PC-9 (cell line): ENCODE results near the gene MYCN. TPM values are rescaled to one million over a fixed set of nuclear protein-coding genes. Genes with fewer than 3 reads are reported as not detected.

Source experiments
- BruUV-seq: library from RNA; stranded (reverse); fragments of 400-500 nt; replicated peaks from 2 replicates; lab custom pipeline; 2021; lab: Mats Ljungman, UMichigan
- CTCF ChIA-PET: fragments of 300-600 bp; sonication (Branson Sonifier 250); formaldehyde crosslinking; loops from one replicate; lab custom pipeline; 2022; ENCODE audit warnings: antibody characterized with exemption; lab: Charles Lee
- POLR2A ChIA-PET: fragments of 300-600 bp; sonication (Branson Sonifier 250); formaldehyde crosslinking; loops from one replicate; lab custom pipeline; 2022; ENCODE audit warnings: antibody characterized with exemption; ENCODE audit not compliant: unreplicated experiment; lab: Charles Lee
- DNase-seq, 2 experiments: peaks; one replicate each; pipeline versions ENCODE4 v3.0.0 to v3.0.0-alpha.2; 2015 to 2022; ENCODE audit warnings: mixed read lengths in 1 of 2
- H2AFZ ChIP-seq: fragments of 200-600 bp; sonication (generic); 2 replicates; pipeline ENCODE4 v1.8.1; 2017; ENCODE audit warnings: antibody characterized with exemption
- H3F3A ChIP-seq: fragments of 200-600 bp; sonication (generic); 2 replicates; pipeline ENCODE4 v1.8.1; 2017; ENCODE audit warnings: antibody characterized with exemption, mild to moderate bottlenecking, low read depth; ENCODE audit not compliant: insufficient read depth
- H3K27ac ChIP-seq: fragments of 200-600 bp; sonication (generic); 2 replicates; pipeline ENCODE4 v1.6.1; 2016; ENCODE audit warnings: mixed run types
- H3K27me3 ChIP-seq: fragments of 200-600 bp; sonication (generic); 2 replicates; pipeline ENCODE4 v1.6.1; 2016; ENCODE audit warnings: low read depth, mixed run types; ENCODE audit not compliant: insufficient read depth
- H3K36me3 ChIP-seq: fragments of 200-600 bp; sonication (generic); 2 replicates; pipeline ENCODE4 v1.6.1; 2016; ENCODE audit warnings: low read depth, mixed run types
- H3K4me1 ChIP-seq: fragments of 200-600 bp; sonication (generic); replicated peaks from 2 replicates; pipeline ENCODE4 v1.6.1; 2016; ENCODE audit warnings: mixed run types; ENCODE audit not compliant: insufficient read depth
- H3K4me2 ChIP-seq: fragments of 200-600 bp; sonication (generic); 2 replicates; pipeline ENCODE4 v1.6.1; 2017; ENCODE audit warnings: mixed run types
- H3K4me3 ChIP-seq: fragments of 200-600 bp; sonication (generic); 2 replicates; pipeline ENCODE4 v1.6.1; 2016; ENCODE audit warnings: mixed run types
- H3K79me2 ChIP-seq: fragments of 200-600 bp; sonication (generic); 2 replicates; pipeline ENCODE4 v1.6.1; 2017; ENCODE audit warnings: low read depth, mixed run types
- H3K9me2 ChIP-seq: fragments of 200-600 bp; sonication (generic); 2 replicates; pipeline ENCODE4 v1.8.1; 2017; ENCODE audit warnings: mild to moderate bottlenecking; ENCODE audit not compliant: insufficient read depth
- H3K9me3 ChIP-seq: fragments of 200-600 bp; sonication (generic); 2 replicates; pipeline ENCODE4 v1.8.1; 2016; ENCODE audit warnings: low read depth; ENCODE audit not compliant: insufficient read depth
- H4K20me1 ChIP-seq: fragments of 200-600 bp; sonication (generic); 2 replicates; pipeline ENCODE4 v1.8.1; 2017; ENCODE audit not compliant: insufficient read depth
- EZH2 ChIP-seq: fragments of 200-600 bp; sonication (generic); IDR thresholded peaks from 2 replicates; pipeline ENCODE4 v1.8.0; 2017; ENCODE audit warnings: antibody characterized with exemption, low read depth
- intact Hi-C: fragments of 100-400 bp; cut with micrococcal nuclease; formaldehyde crosslinking; loops from one replicate; pipeline ENCODE4 v1.10.0; 2022; ENCODE audit not compliant: unreplicated experiment
- total RNA-seq: library from RNA; stranded (reverse); gene quantifications from 2 replicates; pipeline ENCODE4 v1.2.3, GENCODE V29; 2021
- TF ChIP-seq, protein P1 (sequence below): fragments of 200-600 bp; sonication (generic); conservative IDR thresholded peaks from 2 replicates; pipeline ENCODE4 v1.6.1; 2017; ENCODE audit warnings: mixed run types, antibody characterized with exemption, mild to moderate bottlenecking, moderate library complexity

MYCN gene
- total RNA-seq, 1 experiment from 2014 or later: not detected

DNA sequence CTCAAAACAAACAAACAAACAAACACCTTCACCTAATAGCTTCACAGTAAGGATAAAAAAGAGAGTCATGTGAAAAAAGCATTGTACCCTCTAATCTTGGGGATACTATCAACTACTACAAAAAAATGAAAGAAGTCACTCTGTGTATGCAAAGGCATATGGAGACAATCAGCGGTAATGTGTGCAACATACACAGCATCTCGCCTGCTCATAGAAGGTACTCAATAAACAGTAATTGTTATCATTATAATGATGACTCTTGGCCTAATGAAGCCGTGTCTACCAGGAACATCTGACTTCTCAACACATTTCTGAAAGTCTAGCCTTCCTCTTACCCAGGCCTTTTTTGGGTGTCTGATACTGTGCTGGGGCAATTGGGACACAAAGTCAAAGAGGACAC, 55.3 kb downstream of the MYCN start:
- Histone ChIP-seq H3K27me3 (peaks cover 89% of the 10 kb centered on the region), H3K79me2 (no peaks in the 10 kb centered on the region), H3K4me3 (no peak overlapping the region), H3K36me3 (no peaks in the 10 kb centered on the region), H3K27ac (no peak overlapping the region), H3K9me2 (no peaks in the 10 kb centered on the region), H3K4me1 (no peaks in the 10 kb centered on the region), H3K9me3 (no peaks in the 10 kb centered on the region), H3K4me2 (no peak overlapping the region), H3F3A (no peaks in the 10 kb centered on the region), H4K20me1 (no peaks in the 10 kb centered on the region), H2AFZ (no peak overlapping the region)
- ChIA-PET CTCF (no interaction called here), POLR2A (no interaction called here)
- DNase-seq: no peak
- intact Hi-C loops: no loop called here
- no TSS peak for BruUV-seq
- TF ChIP-seq EZH2: no peak
- TF ChIP-seq, protein P1, sequence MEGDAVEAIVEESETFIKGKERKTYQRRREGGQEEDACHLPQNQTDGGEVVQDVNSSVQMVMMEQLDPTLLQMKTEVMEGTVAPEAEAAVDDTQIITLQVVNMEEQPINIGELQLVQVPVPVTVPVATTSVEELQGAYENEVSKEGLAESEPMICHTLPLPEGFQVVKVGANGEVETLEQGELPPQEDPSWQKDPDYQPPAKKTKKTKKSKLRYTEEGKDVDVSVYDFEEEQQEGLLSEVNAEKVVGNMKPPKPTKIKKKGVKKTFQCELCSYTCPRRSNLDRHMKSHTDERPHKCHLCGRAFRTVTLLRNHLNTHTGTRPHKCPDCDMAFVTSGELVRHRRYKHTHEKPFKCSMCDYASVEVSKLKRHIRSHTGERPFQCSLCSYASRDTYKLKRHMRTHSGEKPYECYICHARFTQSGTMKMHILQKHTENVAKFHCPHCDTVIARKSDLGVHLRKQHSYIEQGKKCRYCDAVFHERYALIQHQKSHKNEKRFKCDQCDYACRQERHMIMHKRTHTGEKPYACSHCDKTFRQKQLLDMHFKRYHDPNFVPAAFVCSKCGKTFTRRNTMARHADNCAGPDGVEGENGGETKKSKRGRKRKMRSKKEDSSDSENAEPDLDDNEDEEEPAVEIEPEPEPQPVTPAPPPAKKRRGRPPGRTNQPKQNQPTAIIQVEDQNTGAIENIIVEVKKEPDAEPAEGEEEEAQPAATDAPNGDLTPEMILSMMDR: no peak
